GDM1 (cell line): ENCODE results near the gene SAMD3.
A peak's percentile ranks its signal among the peaks of the same experiment; 100 is the strongest.
"Not testable (repeated sequence)": the region's sequence is repeated elsewhere in the genome, so short reads cannot be mapped to it uniquely, and the experiment has no call there.

Experiments used
- DNase-seq: peaks from one replicate; lab custom pipeline; 2025; lab: John Stamatoyannopoulos, UW

The SAMD3 gene

GRCh38 chr6:130129762-130130246 is 92.9 kb downstream of the SAMD3 start:
- no peak for DNase-seq

- DNase-seq: peak; percentile 38
Observed at GRCh38 chr6:130128326-130128725, 94.4 kb downstream of the SAMD3 start.

GRCh38 chr6:130127195-130127594 is 95.6 kb downstream of the SAMD3 start:
- DNase-seq: no peak

GRCh38 chr6:130122243-130122642 is 100.5 kb downstream of the SAMD3 start:
- DNase-seq: no peak

GRCh38 chr6:130120731-130121130 is 102.0 kb downstream of the SAMD3 start:
- DNase-seq: no peak

GRCh38 chr6:130119211-130119610 is 103.5 kb downstream of the SAMD3 start:
- DNase-seq: no peak

- DNase-seq: no peak
Observed at GRCh38 chr6:130118236-130118635, 104.5 kb downstream of the SAMD3 start.

GRCh38 chr6:130117187-130117701 is 105.5 kb downstream of the SAMD3 start:
- DNase-seq: not testable (repeated sequence)

- no peak for DNase-seq
Observed at GRCh38 chr6:130116273-130116672, 106.5 kb downstream of the SAMD3 start.

GRCh38 chr6:130115036-130115435 is 107.7 kb downstream of the SAMD3 start:
- DNase-seq: no peak

- DNase-seq: no peak
Observed at GRCh38 chr6:130113201-130113710, 109.5 kb downstream of the SAMD3 start.

- no peak for DNase-seq
Observed at GRCh38 chr6:130111031-130111430, 111.7 kb downstream of the SAMD3 start.

GRCh38 chr6:130107710-130108109 is 115.0 kb downstream of the SAMD3 start:
- no peak for DNase-seq

- peak; percentile 34 for DNase-seq
Observed at GRCh38 chr6:130105996-130106704, 116.6 kb downstream of the SAMD3 start.

GRCh38 chr6:130099119-130099518 is 123.6 kb downstream of the SAMD3 start:
- no peak for DNase-seq

GRCh38 chr6:130098317-130098716 is 124.4 kb downstream of the SAMD3 start:
- DNase-seq: no peak
